IMR-90 (cell line): ENCODE results near the gene BCL11A. TPM values are rescaled to one million over a fixed set of nuclear protein-coding genes. Genes with fewer than 3 reads are reported as not detected.

ENCODE experiments used
- ATAC-seq: fragments of 200-7000 bp; cut with Tn5 transposase; 2 replicates; pipeline ENCODE4 v1.9.1; 2020; ENCODE audit warnings: low read depth, mild to moderate bottlenecking, moderate library complexity
- BruUV-seq: library from RNA; stranded (reverse); fragments of 400-500 nt; replicated peaks from 2 replicates; lab custom pipeline; 2021; lab: Mats Ljungman, UMichigan
- CTCF ChIA-PET: fragments of 300-600 bp; formaldehyde crosslinking; extraction: SDS; loops from one replicate; lab custom pipeline; 2021; ENCODE audit warnings: antibody characterized with exemption; lab: Yijun Ruan, JAX
- POLR2A ChIA-PET: fragments of 300-600 bp; sonication (Branson Sonifier 250); formaldehyde crosslinking; loops from one replicate; lab custom pipeline; 2022; ENCODE audit warnings: antibody characterized with exemption; ENCODE audit not compliant: unreplicated experiment; lab: Charles Lee
- DNase-seq: peaks from one replicate; pipeline ENCODE4 v3.0.0; 2013
- H2AFZ ChIP-seq: replicated peaks from 2 replicates; pipeline ENCODE3; 2013; ENCODE audit warnings: low read length, mild to moderate bottlenecking; ENCODE audit not compliant: poor library complexity
- H2AK5ac ChIP-seq: 2 replicates; pipeline ENCODE4 v1.6.1; 2013; ENCODE audit warnings: low read depth, low read length, inconsistent platforms
- H2AK9ac ChIP-seq: replicated peaks from 2 replicates; pipeline ENCODE3; 2013; ENCODE audit warnings: mild to moderate bottlenecking, low read depth, low read length, moderate library complexity; ENCODE audit not compliant: poor library complexity
- H2BK120ac ChIP-seq: 2 replicates; pipeline ENCODE4 v1.6.1; 2013; ENCODE audit warnings: low read depth, low read length, inconsistent platforms
- H2BK15ac ChIP-seq: 3 replicates; pipeline ENCODE4 v1.6.1; 2013; ENCODE audit warnings: low read depth, low read length, inconsistent platforms
- H2BK20ac ChIP-seq: 2 replicates; pipeline ENCODE4 v1.6.1; 2013; ENCODE audit warnings: low read depth, mild to moderate bottlenecking, inconsistent platforms, low read length, moderate library complexity
- H2BK5ac ChIP-seq: 2 replicates; pipeline ENCODE4 v1.6.1; 2013; ENCODE audit warnings: mild to moderate bottlenecking, low read depth, low read length, inconsistent platforms; ENCODE audit not compliant: poor library complexity, severe bottlenecking
- H3K14ac ChIP-seq: replicated peaks from 2 replicates; pipeline ENCODE4 v1.6.1; 2013; ENCODE audit warnings: low read depth, low read length, inconsistent platforms
- H3K18ac ChIP-seq: 2 replicates; pipeline ENCODE4 v1.6.1; 2013; ENCODE audit warnings: low read depth, low read length, control low read depth
- H3K23ac ChIP-seq: 2 replicates; pipeline ENCODE4 v1.6.1; 2013; ENCODE audit warnings: low read depth, low read length, inconsistent platforms
- H3K27ac ChIP-seq: 2 replicates; pipeline ENCODE4 v1.5.1; 2013; ENCODE audit warnings: mild to moderate bottlenecking, control low read depth, low read length; ENCODE audit not compliant: insufficient read depth
- H3K27me3 ChIP-seq: 2 replicates; pipeline ENCODE4 v1.6.1; 2013; ENCODE audit warnings: low read length; ENCODE audit not compliant: control insufficient read depth, insufficient read depth
- H3K36me3 ChIP-seq: 2 replicates; pipeline ENCODE4 v1.6.1; 2013; ENCODE audit warnings: low read length, mixed read lengths; ENCODE audit not compliant: control insufficient read depth, insufficient read depth
- H3K4ac ChIP-seq: 2 replicates; pipeline ENCODE4 v1.6.1; 2013; ENCODE audit warnings: low read depth, low read length, inconsistent platforms
- H3K4me1 ChIP-seq: 2 replicates; pipeline ENCODE4 v1.6.1; 2013; ENCODE audit warnings: low read length, mixed read lengths; ENCODE audit not compliant: control insufficient read depth, insufficient read depth
- H3K4me2 ChIP-seq: 2 replicates; pipeline ENCODE4 v1.6.1; 2013; ENCODE audit warnings: low read depth, mild to moderate bottlenecking, control low read depth, low read length, moderate library complexity
- H3K4me3 ChIP-seq: 2 replicates; pipeline ENCODE4 v1.5.1; 2013; ENCODE audit warnings: low read depth, mild to moderate bottlenecking, control low read depth, low read length, moderate library complexity; ENCODE audit not compliant: insufficient read depth
- H3K56ac ChIP-seq: 2 replicates; pipeline ENCODE4 v1.6.1; 2013; ENCODE audit warnings: low read length, inconsistent platforms; ENCODE audit not compliant: insufficient read depth; ENCODE audit errors: extremely low read depth
- H3K79me1 ChIP-seq, 2 experiments: 2 replicates each; pipeline ENCODE4 v1.6.1; 2013; ENCODE audit warnings: low read length in 2 of 2, inconsistent platforms in 1 of 2, low read depth in 1 of 2
- H3K9ac ChIP-seq: 2 replicates; pipeline ENCODE4 v1.6.1; 2013; ENCODE audit warnings: low read depth, low read length, control low read depth
- H3K9me1 ChIP-seq: 2 replicates; pipeline ENCODE4 v1.6.1; 2013; ENCODE audit warnings: low read length, inconsistent platforms; ENCODE audit not compliant: insufficient read depth
- H3K9me3 ChIP-seq: 2 replicates; pipeline ENCODE4 v1.6.1; 2013; ENCODE audit warnings: low read length; ENCODE audit not compliant: control insufficient read depth, insufficient read depth
- H4K20me1 ChIP-seq: 2 replicates; pipeline ENCODE4 v1.6.1; 2013; ENCODE audit warnings: low read length, inconsistent platforms; ENCODE audit not compliant: insufficient read depth
- H4K5ac ChIP-seq: 2 replicates; pipeline ENCODE4 v1.6.1; 2013; ENCODE audit warnings: mild to moderate bottlenecking, low read depth, low read length, control low read depth
- H4K8ac ChIP-seq, 2 experiments: 2 replicates each; pipeline ENCODE4 v1.6.1; 2013; ENCODE audit warnings: low read depth in 2 of 2, low read length in 2 of 2, control low read depth in 1 of 2, inconsistent platforms in 1 of 2
- H4K91ac ChIP-seq: 2 replicates; pipeline ENCODE4 v1.6.1; 2013; ENCODE audit warnings: low read depth, low read length, inconsistent platforms; ENCODE audit not compliant: insufficient read depth
- ELK1 ChIP-seq: fragments of 150-350 bp; IDR thresholded peaks from 2 replicates; pipeline ENCODE4 v1.6.1; 2016; ENCODE audit warnings: low read depth, mild to moderate bottlenecking, low read length, moderate library complexity, borderline replicate concordance
- MAZ ChIP-seq: IDR thresholded peaks from 2 replicates; pipeline ENCODE4 v1.6.1; 2012; ENCODE audit warnings: low read depth, mild to moderate bottlenecking, low read length, improper control_type of control experiment, moderate library complexity, borderline replicate concordance
- RAD21 ChIP-seq: IDR thresholded peaks from 2 replicates; pipeline ENCODE4 v1.6.1; 2012; ENCODE audit warnings: low read length, improper control_type of control experiment
- RFX5 ChIP-seq: IDR thresholded peaks from 2 replicates; pipeline ENCODE4 v1.8.0; 2012; ENCODE audit warnings: low read depth, mild to moderate bottlenecking, low read length, moderate library complexity
- SMC3 ChIP-seq: fragments of 150-350 bp; IDR thresholded peaks from 2 replicates; pipeline ENCODE4 v1.6.1; 2016; ENCODE audit warnings: low read depth, mild to moderate bottlenecking, antibody characterized with exemption, low read length, moderate library complexity
- WGBS, 2 experiments: methylation state at CpG; one replicate each; pipeline versions ENCODE4 v1.1.5 to v1.1.7; 2013; ENCODE audit warnings: missing lambda C conversion rate in 2 of 2; ENCODE audit not compliant: insufficient read length in 1 of 2; ENCODE audit errors: extremely low coverage in 2 of 2; 5-methylcytosine and 5-hydroxymethylcytosine counted together
- dilution Hi-C: fragments of 300-500 bp; cut with HindIII; formaldehyde crosslinking; loops from one replicate; pipeline ENCODE4 v1.14.3; 2018; ENCODE audit warnings: low sequenced_read_pairs; ENCODE audit not compliant: unreplicated experiment
- in situ Hi-C: fragments of 300-500 bp; cut with MboI; formaldehyde crosslinking; loops from 3 replicates; pipeline ENCODE4 v1.14.3; 2019; ENCODE audit warnings: low sequenced_read_pairs, inconsistent platforms, mixed read lengths
- intact Hi-C: fragments of 100-400 bp; cut with micrococcal nuclease; formaldehyde crosslinking; loops from 2 replicates; pipeline ENCODE4 v1.10.0; 2022
- polyA plus RNA-seq, 3 experiments: library from polyadenylated mRNA; depleted of rRNA; stranded (reverse); fragments of >200 nt; gene quantifications; 2 replicates each; pipeline ENCODE4 v1.2.3, GENCODE V29; 2012; ENCODE audit warnings: low replicate concordance in 1 of 3
- total RNA-seq: library from RNA; depleted of rRNA; stranded (reverse); fragments of >200 nt; gene quantifications from 2 replicates; pipeline ENCODE4 v1.2.3, GENCODE V29; 2012
- TF ChIP-seq, protein P1 (sequence below): conservative IDR thresholded peaks from 2 replicates; pipeline ENCODE4 v1.5.1; 2012; ENCODE audit warnings: mild to moderate bottlenecking, low read depth, low read length, improper control_type of control experiment

Gene BCL11A
- total and polyA plus RNA-seq, 2 of the 4 experiments (the other 2 are of a cell fraction) = 1.0 to 1.1 TPM

- ATAC-seq (peak; percentile 100), DNase-seq (peak; percentile 27)
- peak overlapping the region; percentile 85 for H2AFZ ChIP-seq
- H2AK9ac ChIP-seq = peak overlapping the region; percentile 48
- H3K79me1 ChIP-seq = no peaks in the 10 kb centered on the region
- H3K9ac ChIP-seq = no peak overlapping the region
- H3K14ac ChIP-seq = no peak overlapping the region
- CTCF ChIA-PET = interaction anchor here (0.6 to 1.4 kb wide), 14 partner anchors 10 to 1614 kb away, joined by 3 to 23 read pairs (median 3); no protein-coding TSS in a partner anchor
- H3K4ac ChIP-seq = no peak overlapping the region
- no peak overlapping the region for H3K27ac ChIP-seq
- no peaks in the 10 kb centered on the region for H3K36me3 ChIP-seq
- no peak overlapping the region for H3K18ac ChIP-seq
- H3K4me2 ChIP-seq = peak overlapping the region; percentile 21; the same call in 1 of the 2 replicates
- peaks cover 12% of the 10 kb centered on the region for H3K27me3 ChIP-seq
- no peaks in the 10 kb centered on the region for H4K20me1 ChIP-seq
- dilution Hi-C loops = no loop called here
- 7% methylated on average over 13 of the region's 59 CpGs; no CpG with 5 or more reads in 1 of the 2 experiments for WGBS, 2 experiments
- no TSS peak for BruUV-seq
- no peak overlapping the region for H3K23ac ChIP-seq
- H4K8ac ChIP-seq = no peak overlapping the region
- no peak overlapping the region for H2BK20ac ChIP-seq
- no peak overlapping the region for H2BK5ac ChIP-seq
- TF ChIP-seq MAZ = peak; percentile 67; the same call in 1 of the 2 replicates
- TF ChIP-seq RFX5 = no peak
- TF ChIP-seq ELK1 = no peak
- TF ChIP-seq SMC3 = peak; percentile 70
- TF ChIP-seq, protein P1, sequence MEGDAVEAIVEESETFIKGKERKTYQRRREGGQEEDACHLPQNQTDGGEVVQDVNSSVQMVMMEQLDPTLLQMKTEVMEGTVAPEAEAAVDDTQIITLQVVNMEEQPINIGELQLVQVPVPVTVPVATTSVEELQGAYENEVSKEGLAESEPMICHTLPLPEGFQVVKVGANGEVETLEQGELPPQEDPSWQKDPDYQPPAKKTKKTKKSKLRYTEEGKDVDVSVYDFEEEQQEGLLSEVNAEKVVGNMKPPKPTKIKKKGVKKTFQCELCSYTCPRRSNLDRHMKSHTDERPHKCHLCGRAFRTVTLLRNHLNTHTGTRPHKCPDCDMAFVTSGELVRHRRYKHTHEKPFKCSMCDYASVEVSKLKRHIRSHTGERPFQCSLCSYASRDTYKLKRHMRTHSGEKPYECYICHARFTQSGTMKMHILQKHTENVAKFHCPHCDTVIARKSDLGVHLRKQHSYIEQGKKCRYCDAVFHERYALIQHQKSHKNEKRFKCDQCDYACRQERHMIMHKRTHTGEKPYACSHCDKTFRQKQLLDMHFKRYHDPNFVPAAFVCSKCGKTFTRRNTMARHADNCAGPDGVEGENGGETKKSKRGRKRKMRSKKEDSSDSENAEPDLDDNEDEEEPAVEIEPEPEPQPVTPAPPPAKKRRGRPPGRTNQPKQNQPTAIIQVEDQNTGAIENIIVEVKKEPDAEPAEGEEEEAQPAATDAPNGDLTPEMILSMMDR = peak; percentile 91
- peak; percentile 92 for TF ChIP-seq RAD21
- intact Hi-C loops = loop anchor here (1.0 to 10.0 kb wide), 4 partner anchors 21 to 1819 kb away; no protein-coding TSS in a partner anchor
- H4K91ac ChIP-seq = no peak overlapping the region
- no peaks in the 10 kb centered on the region for H3K4me1 ChIP-seq
- H3K56ac ChIP-seq = no peak overlapping the region
- peak overlapping the region; percentile 9; the same call in 1 of the 2 replicates for H3K4me3 ChIP-seq
- no peak overlapping the region for H2BK15ac ChIP-seq
- in situ Hi-C loops = loop anchor here (25.0 kb wide), 1 partner anchor 1819 kb away; no protein-coding TSS in a partner anchor
- no peaks in the 10 kb centered on the region for H3K9me1 ChIP-seq
- no peak overlapping the region for H4K5ac ChIP-seq
- POLR2A ChIA-PET = no interaction called here
- H3K9me3 ChIP-seq = no peaks in the 10 kb centered on the region
- H2BK120ac ChIP-seq = no peak overlapping the region
- H2AK5ac ChIP-seq = no peak overlapping the region
Observed at GRCh38 chr2:60581433-60582282, 28.2 kb upstream of the BCL11A start.
